ENCODE data around the gene CATSPER4.

- TF ChIP-seq CTCF (IDR thresholded peaks at IDR 0.05), result no peak
- no peak for TF ChIP-seq EP300 (IDR thresholded peaks at IDR 0.05)
- no peak for TF ChIP-seq POLR2A (IDR thresholded peaks at IDR 0.05)
These were observed 6.3 kb upstream of the CATSPER4 start for GRCh38 chr1:26184086-26184485.
